Jurkat, Clone E6-1 (cell line): ENCODE measurements around the gene DHX32.

Source experiments
- DNase-seq: peaks from one replicate; pipeline ENCODE4 v3.0.0-alpha.2; 2011; ENCODE audit warnings: low read depth, low spot score
- H3K4me3 ChIP-seq: 2 replicates; pipeline ENCODE4 v1.5.1; 2011; ENCODE audit warnings: mild to moderate bottlenecking, low read length, control low read depth, moderate library complexity

The DHX32 gene

DNA sequence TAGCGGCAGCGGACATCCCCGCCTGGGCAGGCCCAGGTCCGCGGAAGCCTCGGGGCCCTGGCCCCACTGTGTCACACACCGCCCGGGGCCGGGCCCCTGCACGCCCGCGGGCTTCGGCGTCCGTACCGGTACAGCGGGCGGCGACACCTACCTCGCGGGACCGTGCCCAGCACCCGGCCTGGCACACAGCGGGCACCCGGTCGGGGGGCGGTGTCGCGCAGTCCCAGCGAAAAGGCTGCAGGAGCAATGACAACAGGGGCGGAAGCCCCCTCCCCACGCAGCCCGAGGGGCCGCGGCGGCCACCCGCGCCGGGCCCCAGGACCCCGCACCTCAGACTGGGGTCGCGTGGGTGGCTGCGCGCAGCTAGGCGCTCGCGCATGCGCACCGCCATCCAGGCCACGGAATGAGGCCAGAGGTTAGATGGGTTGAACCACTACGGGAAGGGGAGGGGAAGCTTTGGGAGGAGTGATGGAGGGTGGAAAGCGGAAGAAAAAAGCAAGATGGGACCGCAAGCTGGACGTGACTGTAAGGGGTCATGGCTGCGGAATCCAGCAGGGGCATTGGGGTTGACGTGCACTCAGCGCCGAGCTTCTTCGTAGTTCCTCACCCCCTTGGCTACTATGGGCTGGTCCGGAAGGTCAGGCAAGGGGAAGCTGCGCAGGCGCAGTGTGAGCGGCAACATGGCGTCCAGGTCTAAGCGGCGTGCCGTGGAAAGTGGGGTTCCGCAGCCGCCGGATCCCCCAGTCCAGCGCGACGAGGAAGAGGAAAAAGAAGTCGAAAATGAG, 58.0 kb downstream of the DHX32 start, which contains the start of the genes BCCIP and UROS:
Gene BCCIP, plus strand, starts transcription at position 669 of the 785 bp plus-strand sequence. Its CDS starts 12 bp downstream, at position 681.
Gene UROS, minus strand, starts transcription at position 381 of the 785 bp plus-strand sequence. CDS start 6,759 bp downstream, outside the sequence.
- H3K4me3 ChIP-seq = peak within 1 kb of the TSS; percentile 99
- DNase-seq = peak; percentile 87

DNA sequence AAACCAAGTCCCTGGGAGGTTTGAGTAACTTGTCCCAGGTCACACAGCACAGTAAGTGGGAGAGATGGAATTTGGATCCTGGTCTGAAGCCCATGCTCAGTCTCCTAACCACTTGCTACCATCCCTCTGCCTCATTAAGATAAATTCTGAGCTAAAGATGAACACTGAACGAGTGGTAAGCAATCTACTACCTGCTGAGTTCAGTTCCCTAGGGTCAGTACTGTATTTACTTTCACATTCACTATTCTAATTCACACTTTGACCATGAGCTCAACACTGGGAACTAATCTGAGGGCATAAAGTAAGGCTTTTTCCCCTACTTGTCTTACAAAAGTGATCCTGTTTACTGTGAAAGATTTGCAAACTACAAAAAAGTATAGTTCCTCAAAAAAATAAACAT, 60.4 kb downstream of the DHX32 start:
- H3K4me3 ChIP-seq = no peak overlapping the region
- no peak for DNase-seq

DNA sequence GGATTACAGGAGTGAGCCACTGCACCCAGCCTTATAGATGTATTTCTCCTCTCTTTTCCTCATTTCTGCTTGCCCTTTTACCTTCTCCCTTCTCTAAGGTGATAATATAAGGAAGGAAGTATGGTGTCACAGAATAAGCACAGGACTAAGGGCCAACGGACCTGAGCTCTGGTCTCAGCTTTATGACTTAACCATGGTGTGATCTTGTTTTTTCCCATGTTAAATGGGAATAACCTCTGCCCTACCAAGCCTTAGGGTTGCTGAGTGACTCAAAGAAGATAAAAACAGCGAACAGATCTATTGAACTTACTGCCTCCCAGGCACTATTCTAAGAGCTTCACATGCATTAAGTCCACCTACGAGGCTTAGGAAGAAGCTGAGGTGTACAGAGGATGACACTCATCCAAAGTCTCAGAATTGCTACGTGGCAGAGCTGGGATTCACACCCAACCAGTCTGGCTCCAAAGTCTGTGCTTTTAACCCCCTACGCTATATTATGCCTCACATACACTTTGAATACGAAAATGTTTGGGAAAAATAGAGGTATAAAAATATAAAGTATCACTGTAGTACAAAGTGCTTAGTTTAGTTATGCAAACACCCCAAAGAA, 63.6 kb downstream of the DHX32 start:
- DNase-seq = no peak
- H3K4me3 ChIP-seq = no peak overlapping the region

DNA sequence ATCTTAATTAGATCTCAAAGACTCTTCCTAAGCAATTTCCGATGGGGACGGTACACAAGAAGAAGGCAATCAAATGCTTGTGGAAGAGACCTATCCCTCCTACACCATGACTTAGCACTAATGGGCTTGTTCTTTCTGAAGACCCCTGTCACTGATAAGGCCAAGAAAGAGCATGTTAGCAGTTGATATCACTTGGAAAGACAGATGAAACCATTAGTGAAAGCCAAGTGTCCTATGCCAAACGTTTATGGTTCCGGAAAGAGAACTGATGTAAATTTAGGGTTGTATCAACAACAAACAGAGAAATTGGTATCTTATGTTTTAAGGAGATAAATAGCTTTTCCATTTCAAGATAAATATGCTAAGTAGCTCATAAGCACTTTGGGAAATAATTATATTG, 64.5 kb downstream of the DHX32 start:
- H3K4me3 ChIP-seq = no peak overlapping the region
- DNase-seq = no peak

DNA sequence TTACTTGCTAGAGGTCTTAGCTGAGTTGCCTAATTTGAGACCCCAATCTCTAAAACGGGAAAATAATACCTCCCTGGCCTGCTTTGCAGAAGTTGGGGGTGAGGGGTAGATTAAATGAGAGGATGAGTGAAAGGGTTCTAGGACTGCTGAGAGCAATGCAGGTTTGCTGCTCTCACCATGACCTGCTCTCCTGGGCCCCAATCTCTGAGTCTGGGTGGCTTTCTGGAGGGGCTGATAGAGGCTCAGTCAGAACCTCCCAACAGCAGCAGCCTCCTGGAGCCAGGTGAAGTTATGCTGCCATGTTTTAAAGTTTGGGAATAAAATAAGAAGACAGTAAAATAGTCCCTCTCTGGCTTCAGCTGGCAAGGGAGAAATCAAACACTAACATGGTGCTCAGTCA, 65.3 kb downstream of the DHX32 start:
- DNase-seq = no peak
- no peak overlapping the region for H3K4me3 ChIP-seq

DNA sequence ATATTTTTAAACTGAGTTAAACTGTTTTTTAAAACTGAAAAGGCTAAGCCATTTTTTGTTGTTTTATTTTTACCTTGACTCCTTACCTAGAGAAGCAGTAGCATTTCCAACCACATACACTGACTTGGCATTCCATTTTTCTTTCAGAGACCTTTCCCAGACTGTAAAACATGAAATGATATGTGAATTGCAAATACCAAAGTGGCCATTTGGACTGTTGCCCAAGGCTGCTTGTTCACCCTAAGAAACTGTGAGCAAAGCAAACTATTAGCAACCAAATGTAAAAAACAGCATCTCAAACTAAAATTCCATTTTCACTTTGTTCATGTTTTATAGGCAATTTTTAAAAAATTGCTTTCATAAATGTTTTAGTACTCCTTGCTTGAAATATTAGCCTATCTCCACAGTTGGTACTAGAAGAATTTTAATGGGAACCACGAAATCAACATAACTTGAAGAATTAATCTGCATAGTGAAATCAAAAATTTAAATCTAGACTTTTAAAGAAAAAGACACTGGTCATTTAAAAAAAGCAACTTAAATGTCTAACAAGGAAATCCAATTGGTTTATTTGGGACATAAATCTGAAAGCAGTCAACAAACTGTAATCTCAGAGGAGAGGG, 68.9 kb downstream of the DHX32 start:
- no peak for DNase-seq
- no peak overlapping the region for H3K4me3 ChIP-seq

DNA sequence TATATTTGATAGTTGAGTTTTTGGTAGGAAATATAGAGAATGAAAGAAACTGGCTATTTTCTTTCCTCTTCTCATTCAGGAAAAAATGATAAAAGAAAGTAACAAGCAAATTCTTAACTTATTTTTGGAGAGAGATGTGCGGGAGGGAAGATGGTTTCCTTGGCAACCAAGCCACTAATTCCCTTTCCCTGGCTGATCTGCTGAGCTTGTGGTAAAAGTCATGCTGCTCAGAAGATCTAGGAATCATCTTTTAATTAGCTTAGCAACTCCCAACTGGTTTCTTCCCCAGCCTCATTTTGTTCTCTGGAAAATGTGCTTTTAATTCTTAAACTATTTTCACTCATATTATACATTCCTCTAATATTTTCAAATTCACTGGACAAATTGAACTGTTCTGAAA, 69.8 kb downstream of the DHX32 start:
- no peak for DNase-seq
- H3K4me3 ChIP-seq = no peak overlapping the region

DNA sequence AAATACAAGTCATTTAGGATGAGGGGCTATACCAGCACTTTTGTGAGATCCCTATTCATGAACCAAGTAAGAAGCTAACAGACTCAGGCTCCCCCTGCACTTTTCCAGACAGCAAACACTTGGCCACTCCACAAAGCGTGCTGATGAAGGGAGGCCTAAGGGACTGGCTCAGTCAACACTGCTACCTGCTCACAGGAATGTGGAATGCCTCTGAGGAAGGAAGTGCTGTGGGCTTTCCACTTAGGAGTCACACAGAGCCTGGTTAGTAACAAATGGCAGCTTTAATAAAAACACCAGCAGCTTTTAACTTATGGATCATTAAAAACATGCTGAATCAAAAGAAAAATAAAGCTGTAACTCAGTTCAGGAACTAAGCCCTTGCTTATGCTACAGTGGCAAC, 73.0 kb downstream of the DHX32 start:
- no peak for DNase-seq
- no peak overlapping the region for H3K4me3 ChIP-seq

DNA sequence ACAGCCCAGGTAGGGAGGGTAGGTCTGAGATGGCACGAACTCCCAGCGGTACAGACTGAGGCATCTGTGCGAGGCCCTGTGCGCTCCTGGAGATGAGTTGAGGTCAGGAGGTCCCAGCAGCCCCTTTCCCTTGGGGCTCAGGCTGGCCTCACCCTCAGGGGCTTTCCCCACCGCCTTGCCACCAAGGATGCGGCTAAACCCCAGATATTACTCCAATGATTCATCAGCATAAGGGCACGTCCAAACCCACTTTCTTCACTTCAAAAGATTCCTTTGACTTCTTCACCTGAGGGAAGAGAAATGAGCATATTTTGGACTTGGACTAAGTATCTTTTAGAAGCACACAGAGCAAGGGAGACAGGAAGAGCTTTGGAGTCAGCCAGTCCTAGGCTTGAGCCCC, 78.4 kb downstream of the DHX32 start:
- no peak for DNase-seq
- no peak overlapping the region for H3K4me3 ChIP-seq

DNA sequence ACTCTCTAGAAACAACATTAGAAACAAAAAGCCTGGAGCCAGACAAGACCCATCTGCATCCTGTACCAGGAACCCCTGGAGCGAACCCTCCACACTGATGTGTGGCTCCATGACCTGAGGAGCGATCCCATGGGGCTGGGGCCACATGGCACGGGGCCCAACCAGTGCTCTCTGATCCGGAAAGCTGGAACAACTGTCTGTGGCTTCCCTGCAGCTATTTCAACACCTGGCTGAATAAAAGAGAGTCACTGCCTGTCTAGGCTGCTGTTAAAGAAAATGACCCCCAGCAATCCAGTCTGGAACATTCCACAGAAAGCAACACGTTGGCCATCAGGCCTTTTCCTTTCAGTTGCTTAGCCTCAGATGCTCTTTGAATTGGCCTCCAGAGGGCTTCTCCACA, 79.0 kb downstream of the DHX32 start:
- H3K4me3 ChIP-seq = no peak overlapping the region

DNA sequence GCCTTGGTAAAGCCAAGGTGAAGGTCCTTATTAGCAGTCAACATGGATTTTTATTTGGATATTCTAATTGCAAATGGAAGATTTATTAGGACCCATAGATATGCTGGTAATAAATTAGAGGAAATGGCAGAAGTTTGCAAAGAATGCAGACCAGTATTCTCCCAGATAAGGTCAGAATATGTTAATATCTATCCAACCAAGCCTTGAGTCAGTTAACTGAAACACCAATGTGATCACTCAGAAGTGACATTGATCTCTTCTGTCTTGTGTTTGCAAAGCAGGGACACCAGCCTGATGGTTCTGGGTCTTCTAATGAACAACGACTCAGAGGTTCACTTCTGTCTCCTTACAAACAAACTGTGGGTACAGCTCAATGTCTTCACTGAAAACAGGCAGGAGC, 79.5 kb downstream of the DHX32 start:
- no peak overlapping the region for H3K4me3 ChIP-seq
- DNase-seq = no peak

More for the DNA sequence above, 79.0 kb downstream of the DHX32 start:
- no peak for DNase-seq

DNA sequence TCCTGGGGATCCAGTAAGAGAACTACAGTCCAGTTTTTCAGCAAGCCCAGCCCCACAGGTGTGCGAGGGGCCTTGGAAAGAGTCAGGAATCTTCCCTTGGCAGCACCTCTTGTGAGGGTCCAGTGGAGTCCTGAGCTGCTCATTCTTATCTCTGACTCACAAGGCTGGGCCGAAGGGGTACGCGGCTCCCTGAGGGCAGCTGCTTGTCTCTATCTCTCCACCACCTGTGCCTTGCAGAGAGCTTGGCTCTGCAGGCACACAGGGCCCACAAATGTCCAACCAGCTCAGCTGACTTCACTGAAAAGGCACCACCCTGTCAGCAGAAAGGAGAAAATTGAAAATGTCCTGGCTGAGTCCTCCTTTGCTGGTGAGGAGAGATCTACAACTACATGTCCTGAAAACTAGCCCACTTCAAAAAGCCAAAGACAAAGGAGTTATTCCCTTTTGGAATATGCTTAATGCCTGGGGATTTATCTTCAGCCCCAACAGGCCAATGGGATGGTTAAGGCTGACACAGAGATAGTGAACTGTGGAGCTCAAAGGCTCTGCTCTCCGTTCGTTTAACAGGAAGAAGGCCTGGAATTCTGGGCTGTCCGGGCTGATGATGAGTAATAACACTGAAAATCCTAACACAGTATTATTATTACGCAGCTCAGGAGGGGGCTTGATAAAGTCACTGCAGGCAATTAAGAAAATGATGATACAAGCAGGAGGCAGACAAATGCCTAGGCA, 81.5 kb downstream of the DHX32 start:
- H3K4me3 ChIP-seq = no peak overlapping the region
- no peak for DNase-seq

DNA sequence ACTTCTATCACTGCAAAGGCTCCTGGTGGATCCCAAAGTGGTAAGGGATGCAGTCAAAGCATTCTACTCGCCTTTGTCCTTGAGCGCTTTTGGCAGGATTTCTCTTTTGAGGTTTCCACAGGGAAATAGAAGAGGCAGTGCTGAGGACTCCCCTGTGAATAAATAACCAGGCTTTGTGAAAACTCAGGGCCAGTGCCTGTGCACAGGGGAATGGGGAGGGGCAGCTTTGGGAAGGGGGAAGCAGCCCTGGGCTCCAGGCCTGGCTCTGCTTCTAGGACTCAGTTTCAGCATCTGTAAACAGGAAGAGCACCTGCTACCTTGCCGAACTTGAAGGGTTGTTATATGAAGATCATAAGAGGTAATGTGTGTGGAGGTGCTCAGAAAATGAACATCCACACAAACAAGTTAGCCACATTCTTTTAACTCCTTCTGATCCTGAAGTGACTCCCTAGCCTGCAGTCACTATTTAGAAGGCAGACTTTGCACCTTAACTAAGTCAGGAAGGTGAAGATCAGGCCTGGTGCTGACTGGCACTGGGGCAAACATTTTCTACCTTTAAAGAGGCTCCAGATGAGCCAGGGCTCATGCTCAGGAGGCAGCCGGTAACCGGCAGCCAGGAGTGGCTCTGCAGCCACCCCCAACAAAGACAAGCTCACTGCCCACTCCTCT, 83.0 kb downstream of the DHX32 start:
- no peak for DNase-seq
- H3K4me3 ChIP-seq = no peak overlapping the region

DNA sequence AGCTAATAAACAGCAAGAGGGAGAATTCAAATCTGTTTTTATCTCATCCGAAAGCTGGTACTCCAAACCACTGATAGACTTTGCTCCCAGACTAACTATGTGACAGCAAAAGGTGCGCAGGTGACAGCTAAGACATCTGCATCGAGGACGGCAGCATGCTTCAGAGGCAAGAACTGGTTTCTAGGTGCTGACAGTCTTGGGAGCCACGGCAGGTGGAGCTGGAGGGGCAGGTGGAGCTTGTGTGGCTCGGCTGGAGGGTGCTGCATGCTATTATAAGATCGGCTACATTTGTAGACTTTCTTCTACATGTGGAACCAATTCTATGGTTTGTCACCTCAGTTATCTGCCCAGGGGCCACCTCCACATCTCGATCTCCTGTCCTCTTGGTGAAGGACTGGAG, 83.7 kb downstream of the DHX32 start:
- no peak overlapping the region for H3K4me3 ChIP-seq
- DNase-seq = no peak

DNA sequence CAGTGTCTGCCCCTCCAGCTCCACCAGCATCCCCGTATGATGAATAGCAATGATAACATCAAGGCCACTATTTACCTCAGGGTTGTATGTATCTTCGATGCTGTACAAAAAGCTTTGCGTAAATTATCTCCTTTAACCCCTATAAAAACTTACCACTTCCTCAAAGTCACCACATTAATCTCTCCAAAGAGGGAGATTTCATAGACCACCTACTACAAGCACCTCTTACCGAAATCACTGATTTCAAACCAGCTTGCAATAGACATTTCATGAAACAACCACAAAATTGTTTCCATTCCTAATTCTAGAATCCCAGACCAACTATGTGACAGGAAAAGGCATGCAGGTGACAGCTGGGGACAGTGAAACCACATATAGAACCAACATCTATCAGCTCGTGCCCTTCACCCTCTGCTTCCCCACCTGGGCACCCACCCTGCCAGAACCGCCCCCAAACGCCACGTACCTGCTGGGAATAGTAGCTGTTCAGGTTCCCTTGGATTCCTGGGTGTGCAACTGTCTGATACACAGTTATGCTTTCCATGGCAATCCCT, 85.4 kb downstream of the DHX32 start:
- peak; percentile 51 for DNase-seq
- H3K4me3 ChIP-seq = no peak overlapping the region

DNA sequence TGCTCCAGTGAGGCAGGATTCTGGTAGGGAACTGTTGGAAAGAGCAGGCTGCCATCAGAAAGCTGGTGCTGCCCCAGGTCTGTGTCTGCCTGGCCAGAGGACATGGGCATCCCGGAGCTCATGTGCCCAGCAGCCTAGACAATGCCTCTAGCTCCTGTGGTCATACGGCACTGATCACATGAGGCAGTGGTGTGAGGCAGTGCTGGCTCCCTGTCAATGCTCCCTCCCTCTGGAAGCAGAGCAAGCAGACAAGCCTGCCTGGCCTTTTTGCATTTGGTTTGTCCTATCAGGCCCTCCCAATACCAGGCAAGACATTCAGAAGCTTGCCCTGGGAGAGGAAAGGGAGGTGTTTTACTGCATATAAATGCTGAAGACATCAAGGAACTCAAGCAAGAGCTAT, 86.0 kb downstream of the DHX32 start:
- no peak overlapping the region for H3K4me3 ChIP-seq
- DNase-seq = no peak

DNA sequence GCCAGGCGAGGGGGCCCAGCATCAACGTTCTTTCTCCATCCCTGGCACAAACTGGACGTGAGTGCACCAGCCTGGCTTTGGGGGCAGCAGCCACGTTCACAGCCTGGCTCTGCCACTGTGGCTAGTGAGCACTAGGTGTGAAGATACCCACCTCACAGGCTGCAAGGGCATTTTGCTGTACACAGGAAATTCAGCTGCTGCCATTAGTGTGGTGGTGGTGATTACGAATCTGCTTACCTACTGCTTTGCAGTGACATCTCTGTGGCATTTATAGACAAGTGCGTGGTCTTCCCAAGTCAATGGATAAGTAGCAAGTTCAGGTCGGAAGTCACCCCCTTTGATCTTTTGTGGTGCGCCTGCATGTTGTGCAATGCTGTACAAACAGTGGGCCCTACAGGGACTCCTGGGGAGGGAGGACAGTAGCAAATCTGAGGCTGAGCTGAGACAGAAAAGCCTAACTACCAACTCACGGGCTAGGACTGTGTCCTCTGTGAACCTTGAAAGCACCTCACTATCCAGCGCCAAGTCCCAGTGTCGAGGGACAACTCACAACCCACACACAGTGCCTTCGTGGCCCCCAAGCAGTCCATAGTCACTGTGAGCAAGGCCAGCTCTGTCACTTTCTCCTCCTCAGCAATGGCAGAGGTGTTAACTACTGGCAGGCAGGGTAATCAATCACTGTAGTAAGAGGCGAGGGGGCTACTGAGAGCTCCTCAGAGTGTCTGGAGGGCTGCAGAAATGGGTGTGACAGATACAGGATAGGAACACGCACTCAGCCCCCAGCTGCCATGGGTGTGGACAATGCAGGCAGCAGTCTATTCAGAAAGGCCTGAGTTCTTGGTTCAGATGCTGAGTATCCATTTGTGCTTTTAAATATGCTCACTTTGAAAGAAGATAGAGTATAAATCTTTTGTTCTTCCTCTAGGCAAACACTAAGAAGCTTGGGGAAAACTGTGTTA, 88.5 kb downstream of the DHX32 start:
- DNase-seq = peak; percentile 54
- no peak overlapping the region for H3K4me3 ChIP-seq
